HK-2 (cell line): ENCODE data around the gene NBR1.
"Not testable (repeated sequence)": the region's sequence is repeated elsewhere in the genome, so short reads cannot be mapped to it uniquely, and the experiment has no call there.

Experiments
- DNase-seq: peaks from one replicate; pipeline ENCODE4 v3.0.0-alpha.2; 2018; ENCODE audit not compliant: unreplicated experiment

NBR1 gene

DNA sequence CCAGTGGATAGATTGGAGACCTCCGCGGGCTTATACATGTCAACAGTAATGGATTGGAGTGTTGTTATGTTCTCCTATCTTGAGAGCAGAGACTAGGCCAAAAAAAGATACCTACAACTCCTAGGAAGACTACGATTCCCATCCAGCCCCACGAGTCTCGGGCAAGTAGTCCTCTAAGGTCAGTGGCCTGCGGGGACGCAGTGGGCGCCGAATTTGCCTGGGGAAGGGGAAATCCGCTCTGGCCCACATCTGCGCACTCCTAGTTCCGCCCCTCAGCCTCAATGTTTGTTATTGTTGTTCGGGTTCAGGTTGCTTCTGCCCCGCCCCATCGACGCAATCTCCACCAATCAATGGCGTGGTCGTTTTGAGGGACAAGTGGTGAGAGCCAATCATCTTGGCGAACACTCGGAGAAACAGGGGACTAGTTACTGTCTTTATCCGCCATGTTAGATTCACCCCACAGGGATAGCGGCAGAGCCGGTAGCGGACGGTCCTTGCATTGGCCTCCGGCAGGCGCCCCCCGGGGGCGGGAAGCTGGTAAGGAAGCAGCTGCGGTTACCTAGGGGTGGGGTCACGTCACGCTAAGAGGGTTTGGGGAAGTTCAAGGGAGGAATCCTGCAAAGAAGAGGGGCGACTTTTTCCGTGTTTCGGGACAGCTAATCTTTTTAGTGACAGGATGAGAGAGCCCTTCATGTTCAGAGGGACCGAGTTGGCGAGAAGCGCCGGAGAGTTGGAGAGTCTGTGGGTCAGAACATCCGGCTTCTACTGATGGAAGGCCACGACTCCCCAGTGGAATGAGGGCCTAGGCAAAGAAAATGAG, at the start of gene NBR1:
Gene NBR1, plus strand, starts transcription at position 449 of the 820 bp plus-strand sequence. CDS start 4,586 bp downstream, outside the sequence.
- peak; percentile 97 for DNase-seq

- peak; percentile 94 for DNase-seq
These were observed 45.7 kb upstream of the NBR1 start, which contains the start of gene BRCA1 for GRCh38 chr17:43125133-43125966. BRCA1 (minus strand) TSS chr17:43125364; CDS start chr17:43124096, 1,268 bp downstream.

- DNase-seq: no peak
These were observed 44.8 kb upstream of the NBR1 start for GRCh38 chr17:43125967-43126910.

GRCh38 chr17:43126911-43127290, 44.1 kb upstream of the NBR1 start:
- no peak for DNase-seq

DNA sequence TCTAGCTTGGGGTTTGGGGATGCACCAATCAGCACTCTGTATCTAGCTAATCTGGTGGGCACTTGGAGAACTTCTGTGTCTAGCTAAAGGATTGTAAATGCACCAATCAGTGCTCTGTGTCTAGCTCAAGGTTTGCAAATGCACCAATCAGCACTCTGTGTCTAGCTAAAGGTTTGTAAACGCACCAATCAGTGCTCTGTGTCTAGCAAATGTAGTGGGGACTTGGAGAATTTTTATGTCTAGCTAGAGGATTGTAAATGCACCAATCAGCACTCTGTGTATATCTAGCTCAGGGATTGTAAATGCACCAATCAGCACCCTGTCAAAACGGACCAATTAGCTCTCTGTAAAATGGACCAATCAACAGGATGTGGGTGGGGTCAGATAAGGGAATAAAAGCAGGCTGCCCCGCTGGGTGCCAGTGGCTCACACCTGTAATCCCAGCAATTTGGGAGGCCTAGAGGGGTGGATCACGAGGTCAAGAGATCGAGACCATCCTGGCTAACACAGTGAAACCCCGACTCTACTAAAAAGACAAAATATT, 43.6 kb upstream of the NBR1 start:
- not testable (repeated sequence) for DNase-seq

DNA sequence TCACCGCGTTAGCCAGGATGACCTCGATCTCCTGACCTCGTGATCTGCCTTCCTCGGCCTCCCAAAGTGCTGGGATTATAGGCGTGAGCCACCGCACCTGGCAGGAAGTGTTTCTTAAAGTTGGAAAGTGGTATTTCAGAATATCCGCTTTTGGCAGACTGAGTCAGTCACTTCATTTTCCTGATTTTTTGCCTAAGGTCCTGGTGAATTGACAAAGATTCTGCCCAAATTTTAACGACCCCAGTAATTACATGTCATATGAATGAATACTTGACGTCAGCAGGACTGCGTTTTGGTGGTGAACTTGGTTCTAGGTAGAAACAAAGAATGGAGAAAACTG, 41.4 kb upstream of the NBR1 start:
- no peak for DNase-seq

GRCh38 chr17:43132117-43132516, 38.9 kb upstream of the NBR1 start:
- no peak for DNase-seq

- DNase-seq: not testable (repeated sequence)
These were observed 37.6 kb upstream of the NBR1 start for GRCh38 chr17:43133439-43133838.

DNA sequence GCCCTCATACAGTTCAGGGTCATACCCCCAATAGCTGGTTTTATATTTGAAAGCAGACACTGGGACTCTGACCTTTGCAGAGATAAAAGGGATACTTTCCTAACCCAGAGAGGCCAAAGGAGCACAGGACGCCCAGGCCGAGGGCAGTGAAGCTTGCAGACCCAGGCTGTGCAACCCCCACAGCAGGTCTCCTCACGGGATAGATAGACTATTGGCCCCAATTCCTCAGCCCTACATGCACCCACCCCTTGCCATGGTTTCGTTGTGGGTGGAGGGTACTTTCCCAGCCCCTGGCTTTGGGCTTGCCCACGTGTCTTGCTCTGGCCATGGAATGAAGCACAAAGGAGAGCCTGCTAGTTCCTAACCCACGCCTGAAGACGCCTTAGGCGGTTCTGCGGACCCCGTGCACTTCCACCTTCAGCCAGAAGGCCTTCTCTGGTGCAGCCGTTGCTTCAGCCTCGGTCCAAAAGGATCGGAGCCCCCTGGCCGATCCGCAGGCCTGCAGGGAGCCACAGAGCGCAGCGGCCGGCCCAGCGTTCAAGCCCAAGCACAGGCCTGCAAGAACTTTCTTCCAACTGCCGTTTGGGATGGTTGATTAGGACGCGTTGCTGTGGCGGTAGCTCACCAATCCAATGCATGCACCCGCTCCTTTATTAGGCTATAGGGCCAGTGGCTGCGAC, 36.1 kb upstream of the NBR1 start:
- DNase-seq: no peak

- no peak for DNase-seq
These were observed 35.6 kb upstream of the NBR1 start for GRCh38 chr17:43135454-43135819.

DNA sequence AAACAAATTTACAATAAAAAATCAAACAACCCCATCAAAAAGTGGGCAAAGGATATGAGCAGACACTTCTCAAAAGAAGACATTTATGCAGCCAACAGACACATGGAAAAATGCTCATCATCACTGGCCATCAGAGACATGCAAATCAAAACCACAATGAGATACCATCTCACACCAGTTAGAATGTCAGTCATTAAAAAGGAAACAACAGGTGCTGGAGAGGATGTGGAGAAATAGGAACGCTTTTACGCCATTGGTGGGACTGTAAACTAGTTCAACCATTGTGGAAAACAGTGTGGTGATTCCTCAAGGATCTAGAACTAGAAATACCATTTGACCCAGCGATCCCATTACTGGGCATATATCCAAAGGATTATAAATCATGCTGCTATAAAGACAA, 34.4 kb upstream of the NBR1 start:
- DNase-seq: not testable (repeated sequence)

DNA sequence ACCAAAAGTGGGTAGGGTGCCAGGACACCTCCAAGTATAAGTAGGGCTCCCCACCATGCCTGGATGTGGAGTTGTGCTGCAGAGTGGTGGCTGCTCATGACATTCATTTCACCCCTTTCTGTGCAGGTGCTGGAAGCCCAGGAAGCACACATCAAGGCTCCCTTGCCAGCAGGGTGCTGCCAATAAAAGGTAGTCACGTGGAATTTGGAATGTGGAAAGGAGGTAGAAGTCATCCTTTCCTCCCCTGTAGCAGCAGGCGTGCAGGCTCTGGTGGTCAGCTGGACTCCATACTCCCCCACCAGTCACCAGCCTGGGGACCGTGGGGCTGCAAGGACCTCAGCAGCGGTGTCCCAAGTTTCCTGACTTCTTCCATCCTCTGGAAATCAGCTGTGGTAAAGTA, 32.5 kb upstream of the NBR1 start:
- not testable (repeated sequence) for DNase-seq

DNA sequence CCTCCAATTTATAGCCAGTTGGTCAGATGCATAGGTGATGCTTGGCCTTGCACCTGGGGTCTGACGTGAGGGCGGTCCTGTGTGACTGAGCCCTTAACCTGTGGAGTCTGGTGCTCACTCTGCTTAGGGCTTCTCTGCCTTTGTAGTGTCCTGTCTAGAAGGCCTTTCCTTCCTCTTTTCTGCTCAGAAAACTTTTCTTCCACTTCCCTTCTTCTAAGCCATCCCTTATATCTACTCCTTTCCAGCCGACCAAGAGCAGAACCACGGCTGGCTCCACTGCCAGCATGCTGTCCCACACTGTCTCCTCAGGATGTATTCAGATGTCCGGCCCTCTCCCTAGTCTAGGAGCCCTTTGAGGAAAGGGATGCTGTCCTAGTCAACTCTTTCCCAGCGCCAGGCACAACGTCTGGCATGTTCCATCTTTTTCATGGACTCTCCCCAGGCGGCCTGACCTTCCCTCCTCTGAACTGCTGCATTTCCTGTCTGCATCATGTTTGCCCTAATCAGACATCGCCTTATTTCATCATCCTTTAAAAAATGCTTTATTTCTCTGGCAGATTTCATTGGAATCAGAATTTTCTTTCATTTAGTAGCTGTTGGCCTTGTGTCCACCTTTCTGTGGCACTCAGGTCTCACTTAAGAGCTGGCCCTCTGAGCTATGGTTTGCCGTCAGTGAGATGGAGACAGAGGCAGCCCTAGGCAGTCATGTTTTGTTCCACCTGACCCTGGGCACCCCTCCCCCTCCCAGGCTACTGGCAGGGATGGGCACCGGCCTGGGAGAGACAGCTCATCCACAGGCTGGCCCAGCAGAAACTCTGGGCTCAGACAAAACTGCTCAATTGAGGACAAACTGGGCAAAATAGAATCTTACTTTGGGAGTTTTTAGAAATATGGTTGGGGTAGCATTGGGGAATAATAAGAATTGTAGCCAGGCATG, 30.4 kb upstream of the NBR1 start:
- DNase-seq: no peak

DNA sequence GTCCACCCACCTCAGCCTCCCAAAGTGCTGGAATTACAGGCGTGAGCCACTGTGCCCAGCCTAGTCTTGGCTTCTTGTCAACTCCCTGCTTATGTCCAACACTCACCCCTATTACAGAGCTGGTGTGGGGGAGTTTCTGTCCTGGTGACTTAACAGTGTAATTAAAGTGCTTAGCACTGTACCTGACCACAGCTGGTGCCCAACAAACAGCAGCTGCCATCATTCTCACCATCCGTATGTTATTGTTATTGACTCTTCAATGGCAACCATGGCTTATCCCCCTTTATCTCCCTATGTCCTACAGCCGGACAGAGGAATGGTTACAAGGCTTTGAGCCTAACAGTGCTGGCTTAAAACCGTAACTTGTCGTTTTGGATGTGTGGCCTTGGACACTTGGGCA, 28.9 kb upstream of the NBR1 start:
- no peak for DNase-seq

GRCh38 chr17:43143201-43143600, 27.8 kb upstream of the NBR1 start:
- no peak for DNase-seq

DNA sequence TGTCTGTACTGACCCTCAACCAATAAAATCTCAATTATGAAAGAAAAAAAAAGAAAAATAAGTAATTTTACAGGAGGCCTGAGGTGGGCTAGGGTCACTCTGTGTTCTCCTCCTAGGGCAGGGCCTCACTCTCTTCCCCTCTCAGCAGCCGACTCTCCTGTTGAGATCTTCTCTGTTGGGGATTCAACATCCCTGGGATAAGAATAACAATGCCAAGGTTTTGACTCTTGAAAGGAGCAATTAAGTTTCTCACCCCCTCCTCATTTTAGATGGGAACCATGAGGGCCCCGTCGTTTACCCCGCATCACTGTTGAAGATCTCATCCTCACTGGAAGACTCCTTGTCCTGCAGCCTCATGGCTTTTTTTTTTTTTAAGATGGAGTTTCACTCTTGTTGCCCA, 24.4 kb upstream of the NBR1 start:
- no peak for DNase-seq

- DNase-seq: no peak
These were observed 19.0 kb upstream of the NBR1 start for GRCh38 chr17:43151880-43152456.

GRCh38 chr17:43153197-43153835, 17.7 kb upstream of the NBR1 start:
- DNase-seq: not testable (repeated sequence)

GRCh38 chr17:43155666-43156065, 15.3 kb upstream of the NBR1 start:
- DNase-seq: no peak
